Transverse colon (tissue), 4 donors: ENCODE data around the gene ERGIC1.

Source experiments
- EP300 ChIP-seq: sonication (generic); formaldehyde crosslinking; IDR thresholded peaks from one replicate; pipeline ENCODE4 v1.6.1; 2017; ENCODE audit warnings: antibody characterized with exemption, low read depth
- POLR2A ChIP-seq: fragments of 450-650 bp; IDR thresholded peaks from one replicate; pipeline ENCODE4 v1.6.1; 2016; ENCODE audit warnings: antibody characterized with exemption, mild to moderate bottlenecking, moderate library complexity
- POLR2AphosphoS5 ChIP-seq, 3 donors: sonication (generic); formaldehyde crosslinking; IDR thresholded peaks; one replicate each; pipeline ENCODE4 v1.6.1; 2016; ENCODE audit warnings: antibody characterized with exemption in 3 of 3
- TF ChIP-seq, protein P1 (sequence below), 5 experiments: fragments of 200-600 bp in 3 of 5; fragments of 450-650 bp in 2 of 5; sonication (generic) in 3 of 5; IDR thresholded peaks; 1 replicate in 2 of 5; 2 replicates in 3 of 5; pipeline ENCODE4 v1.5.1; 2016 to 2017; ENCODE audit warnings: antibody characterized with exemption in 5 of 5, inconsistent platforms in 3 of 5, mild to moderate bottlenecking in 2 of 5, moderate library complexity in 1 of 5

DNA sequence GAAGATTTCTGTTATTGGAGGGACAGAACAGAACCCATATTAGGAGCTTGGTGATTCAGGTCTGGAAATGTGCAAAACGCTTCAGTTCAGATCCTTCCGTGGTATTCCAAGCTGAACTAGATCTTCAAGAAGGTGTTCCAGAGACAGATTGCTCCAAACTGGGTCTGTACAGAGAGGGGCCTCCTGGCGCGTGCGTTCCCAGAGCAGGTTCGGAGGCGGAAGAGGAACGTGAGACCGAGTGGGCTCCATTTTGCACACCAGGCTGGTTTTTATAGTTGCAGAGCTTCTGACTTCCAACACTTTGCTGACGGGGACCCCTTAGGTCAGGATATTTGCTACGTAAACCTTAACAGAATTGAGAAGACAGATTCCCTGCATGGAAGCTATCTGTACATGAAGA is 108.5 kb downstream of the ERGIC1 start:
- TF ChIP-seq, protein P1, sequence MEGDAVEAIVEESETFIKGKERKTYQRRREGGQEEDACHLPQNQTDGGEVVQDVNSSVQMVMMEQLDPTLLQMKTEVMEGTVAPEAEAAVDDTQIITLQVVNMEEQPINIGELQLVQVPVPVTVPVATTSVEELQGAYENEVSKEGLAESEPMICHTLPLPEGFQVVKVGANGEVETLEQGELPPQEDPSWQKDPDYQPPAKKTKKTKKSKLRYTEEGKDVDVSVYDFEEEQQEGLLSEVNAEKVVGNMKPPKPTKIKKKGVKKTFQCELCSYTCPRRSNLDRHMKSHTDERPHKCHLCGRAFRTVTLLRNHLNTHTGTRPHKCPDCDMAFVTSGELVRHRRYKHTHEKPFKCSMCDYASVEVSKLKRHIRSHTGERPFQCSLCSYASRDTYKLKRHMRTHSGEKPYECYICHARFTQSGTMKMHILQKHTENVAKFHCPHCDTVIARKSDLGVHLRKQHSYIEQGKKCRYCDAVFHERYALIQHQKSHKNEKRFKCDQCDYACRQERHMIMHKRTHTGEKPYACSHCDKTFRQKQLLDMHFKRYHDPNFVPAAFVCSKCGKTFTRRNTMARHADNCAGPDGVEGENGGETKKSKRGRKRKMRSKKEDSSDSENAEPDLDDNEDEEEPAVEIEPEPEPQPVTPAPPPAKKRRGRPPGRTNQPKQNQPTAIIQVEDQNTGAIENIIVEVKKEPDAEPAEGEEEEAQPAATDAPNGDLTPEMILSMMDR (IDR thresholded peaks at IDR 0.05), result no peak
- TF ChIP-seq EP300, result no peak
- TF ChIP-seq POLR2A, result no peak
- TF ChIP-seq POLR2AphosphoS5 (IDR thresholded peaks at IDR 0.05), result no peak
